CD4-positive, alpha-beta memory T cell (primary cell): ENCODE data around the gene ADRA2A. TPM values are rescaled to one million over a fixed set of nuclear protein-coding genes. Genes with fewer than 3 reads are reported as not detected.

Experiments
- CTCF ChIA-PET: fragments of 350-600 bp; sonication (Branson Sonifier 250); formaldehyde crosslinking; loops from one replicate; lab custom pipeline; 2021; ENCODE audit warnings: inconsistent platforms; ENCODE audit not compliant: partially characterized antibody; lab: Charles Lee
- POLR2A ChIA-PET: fragments of 350-600 bp; sonication (Branson Sonifier 250); formaldehyde crosslinking; loops from one replicate; lab custom pipeline; 2021; ENCODE audit not compliant: partially characterized antibody; lab: Charles Lee
- DNase-seq, 5 donors: peaks; one replicate each; pipeline versions ENCODE4 v3.0.0 to v3.0.0-alpha.2; 2020 to 2022; ENCODE audit warnings: mixed read lengths in 1 of 5
- H3K27ac ChIP-seq: one replicate; pipeline ENCODE4 v1.7.0; 2013; ENCODE audit warnings: low read depth, low read length
- H3K27me3 ChIP-seq: 2 replicates; pipeline ENCODE4 v1.7.0; 2013; ENCODE audit warnings: mild to moderate bottlenecking, low read length, moderate library complexity; ENCODE audit not compliant: insufficient read depth
- H3K36me3 ChIP-seq: 2 replicates; pipeline ENCODE4 v1.7.0; 2013; ENCODE audit warnings: mild to moderate bottlenecking, low read length, moderate library complexity; ENCODE audit not compliant: insufficient read depth
- H3K4me1 ChIP-seq: 2 replicates; pipeline ENCODE4 v1.7.0; 2013; ENCODE audit warnings: mild to moderate bottlenecking, low read length, moderate library complexity; ENCODE audit not compliant: insufficient read depth
- H3K4me3 ChIP-seq, 2 donors: one replicate each; pipeline ENCODE4 v1.7.0; 2013; ENCODE audit warnings: low read length in 2 of 2, mild to moderate bottlenecking in 1 of 2
- H3K9me3 ChIP-seq, 2 donors: one replicate each; pipeline ENCODE4 v1.7.0; 2013; ENCODE audit warnings: low read length in 2 of 2, control low read depth in 1 of 2; ENCODE audit not compliant: control insufficient read depth in 1 of 2
- H3K27ac Mint-ChIP-seq, 7 donors: one replicate each; pipeline ENCODE4 v1.8.0; 2020 to 2021; ENCODE audit warnings: mixed read lengths in 7 of 7, mild to moderate bottlenecking in 6 of 7, inconsistent platforms in 3 of 7, moderate library complexity in 3 of 7
- H3K27me3 Mint-ChIP-seq, 2 donors: one replicate each; pipeline ENCODE4 v1.8.0; 2020 to 2021; ENCODE audit warnings: mixed read lengths in 2 of 2
- H3K36me3 Mint-ChIP-seq, 2 donors: one replicate each; pipeline ENCODE4 v1.8.0; 2020 to 2021; ENCODE audit warnings: mixed read lengths in 2 of 2, inconsistent platforms in 1 of 2, mild to moderate bottlenecking in 1 of 2
- H3K4me1 Mint-ChIP-seq, 4 donors: one replicate each; pipeline ENCODE4 v1.8.0; 2020 to 2021; ENCODE audit warnings: mixed read lengths in 4 of 4, mild to moderate bottlenecking in 1 of 4
- H3K4me3 Mint-ChIP-seq, 8 donors: one replicate each; pipeline ENCODE4 v1.8.0; 2020 to 2021; ENCODE audit warnings: mixed read lengths in 8 of 8, mild to moderate bottlenecking in 7 of 8, moderate library complexity in 6 of 8, inconsistent platforms in 3 of 8
- H3K9me3 Mint-ChIP-seq, 8 donors: one replicate each; pipeline ENCODE4 v1.8.0; 2020 to 2021; ENCODE audit warnings: mixed read lengths in 8 of 8, mild to moderate bottlenecking in 5 of 8, inconsistent platforms in 3 of 8, moderate library complexity in 1 of 8
- intact Hi-C: fragments of 100-400 bp; cut with micrococcal nuclease; formaldehyde crosslinking; loops from one replicate; pipeline ENCODE4 v1.15.1; 2023
- polyA plus RNA-seq, 2 donors: library from polyadenylated mRNA; unstranded; fragments of 300-500 nt; fragmentation: Illumina TruSeq; gene quantifications; one replicate each; pipeline ENCODE4 v1.2.3, GENCODE V29; 2021
- total RNA-seq, 2 experiments: library from RNA; stranded (reverse); gene quantifications; one replicate each; pipeline ENCODE4 v1.2.3, GENCODE V29; 2021

Gene ADRA2A
- total and polyA plus RNA-seq, 4 experiments from 2014 or later = not detected

- no peak overlapping the region for H3K4me3 Mint-ChIP-seq
- Histone ChIP-seq H3K9me3 (no peaks in the 10 kb centered on the region), H3K4me3 (no peak overlapping the region), H3K4me1 (no peaks in the 10 kb centered on the region), H3K36me3 (no peaks in the 10 kb centered on the region), H3K27ac (no peak overlapping the region), H3K27me3 (no peaks in the 10 kb centered on the region)
- peaks cover 0 to 7% of the 10 kb centered on the region in 2 donors for H3K27me3 Mint-ChIP-seq
- DNase-seq = no peak
- H3K27ac Mint-ChIP-seq = no peak overlapping the region
- intact Hi-C loops = no loop called here
- H3K36me3 Mint-ChIP-seq = no peaks in the 10 kb centered on the region
- peaks cover 0 to 3% (median 0%) of the 10 kb centered on the region in 8 donors for H3K9me3 Mint-ChIP-seq
- ChIA-PET CTCF (interaction anchor here (2.0 kb wide), 1 partner anchor 27 kb away, joined by 4 read pairs; no protein-coding TSS in a partner anchor), POLR2A (no interaction called here)
- H3K4me1 Mint-ChIP-seq = peaks cover 2 to 19% (median 16%) of the 10 kb centered on the region in 4 donors
Observed at GRCh38 chr10:111110771-111111170, 33.9 kb downstream of the ADRA2A start.

- H3K36me3 Mint-ChIP-seq = no peaks in the 10 kb centered on the region
- Histone ChIP-seq H3K9me3 (no peaks in the 10 kb centered on the region), H3K36me3 (no peaks in the 10 kb centered on the region), H3K4me3 (no peak overlapping the region), H3K4me1 (no peaks in the 10 kb centered on the region), H3K27me3 (no peaks in the 10 kb centered on the region), H3K27ac (no peak overlapping the region)
- ChIA-PET POLR2A (no interaction called here), CTCF (no interaction called here)
- no peak for DNase-seq
- intact Hi-C loops = no loop called here
- peaks cover 2 to 19% (median 16%) of the 10 kb centered on the region in 4 donors for H3K4me1 Mint-ChIP-seq
- H3K9me3 Mint-ChIP-seq = peaks cover 0 to 3% (median 0%) of the 10 kb centered on the region in 8 donors
- peak overlapping the region in 1 of 7 donors; percentile 70 for H3K27ac Mint-ChIP-seq
- peak overlapping the region in 2 of 8 donors; percentile 6 to 10 for H3K4me3 Mint-ChIP-seq
- peaks cover 0 to 5% of the 10 kb centered on the region in 2 donors for H3K27me3 Mint-ChIP-seq
Observed at GRCh38 chr10:111112333-111112732, 35.5 kb downstream of the ADRA2A start.

- H3K27me3 Mint-ChIP-seq = peaks cover 0 to under 1% of the 10 kb centered on the region in 2 donors
- peaks cover 2 to 19% (median 16%) of the 10 kb centered on the region in 4 donors for H3K4me1 Mint-ChIP-seq
- POLR2A ChIA-PET = no interaction called here
- H3K36me3 Mint-ChIP-seq = no peaks in the 10 kb centered on the region
- no peak overlapping the region for H3K4me3 ChIP-seq
- H3K27me3 ChIP-seq = no peaks in the 10 kb centered on the region
- CTCF ChIA-PET = no interaction called here
- H3K4me1 ChIP-seq = no peaks in the 10 kb centered on the region
- intact Hi-C loops = no loop called here
- no peak overlapping the region for H3K27ac Mint-ChIP-seq
- peaks cover 0 to 3% (median 0%) of the 10 kb centered on the region in 8 donors for H3K9me3 Mint-ChIP-seq
- H3K36me3 ChIP-seq = no peaks in the 10 kb centered on the region
- DNase-seq = no peak
- no peak overlapping the region for H3K4me3 Mint-ChIP-seq
- no peak overlapping the region for H3K27ac ChIP-seq
- H3K9me3 ChIP-seq = no peaks in the 10 kb centered on the region
Observed at GRCh38 chr10:111113238-111113960, 36.6 kb downstream of the ADRA2A start.

DNA sequence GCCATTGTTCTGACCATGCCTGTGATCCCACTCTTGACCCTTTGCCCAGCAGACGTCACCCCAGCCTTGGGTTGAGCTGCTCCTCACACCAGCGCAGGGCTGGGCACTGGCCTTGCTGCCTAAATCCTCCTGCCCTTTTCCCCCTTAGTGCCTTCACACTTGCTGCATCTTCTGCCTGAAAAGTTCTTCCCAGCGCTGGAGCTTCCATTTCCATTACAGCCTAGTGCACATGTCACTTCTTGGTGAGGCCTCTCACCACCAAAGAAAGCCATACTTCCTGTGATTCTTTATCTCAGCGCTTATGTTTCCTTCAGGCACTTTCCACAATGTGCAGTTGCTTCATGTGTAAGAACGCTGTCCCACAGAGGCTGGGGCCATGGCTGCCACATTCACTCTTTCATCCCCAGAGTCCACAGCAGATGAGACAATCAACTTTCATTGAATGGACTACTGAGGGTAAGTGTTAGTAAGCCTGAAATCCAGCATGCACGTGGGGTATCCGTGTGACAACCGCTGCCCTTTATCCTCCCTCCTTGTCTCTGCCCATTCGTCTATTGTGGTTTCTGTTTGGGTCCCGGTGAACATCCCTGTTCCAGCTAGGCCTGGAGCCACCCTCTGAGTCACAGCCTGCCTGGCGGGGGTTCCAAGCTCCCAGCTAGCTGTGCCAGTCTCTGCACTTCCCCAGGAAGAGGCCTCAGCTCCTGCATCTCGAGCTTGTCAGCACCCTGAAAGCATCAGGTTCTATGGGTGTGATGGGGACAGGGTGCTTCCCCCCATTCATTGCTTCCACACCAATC lies 37.3 kb downstream of the ADRA2A start:
- Histone ChIP-seq H3K4me1 (no peaks in the 10 kb centered on the region), H3K9me3 (no peaks in the 10 kb centered on the region), H3K36me3 (no peaks in the 10 kb centered on the region), H3K4me3 (no peak overlapping the region), H3K27ac (no peak overlapping the region), H3K27me3 (no peaks in the 10 kb centered on the region)
- CTCF ChIA-PET = no interaction called here
- DNase-seq = no peak
- peak overlapping the region in 2 of 7 donors; percentile 2 to 70 for H3K27ac Mint-ChIP-seq
- H3K4me3 Mint-ChIP-seq = no peak overlapping the region
- intact Hi-C loops = no loop called here
- H3K9me3 Mint-ChIP-seq = peaks cover 0 to 3% (median 0%) of the 10 kb centered on the region in 8 donors
- H3K4me1 Mint-ChIP-seq = peaks cover 2 to 19% (median 16%) of the 10 kb centered on the region in 4 donors
- POLR2A ChIA-PET = no interaction called here
- no peaks in the 10 kb centered on the region for H3K27me3 Mint-ChIP-seq
- H3K36me3 Mint-ChIP-seq = no peaks in the 10 kb centered on the region

GRCh38 chr10:111114758-111115500 lies 38.1 kb downstream of the ADRA2A start:
- no peaks in the 10 kb centered on the region for H3K4me1 ChIP-seq
- H3K4me3 ChIP-seq = no peak overlapping the region
- CTCF ChIA-PET = no interaction called here
- H3K4me3 Mint-ChIP-seq = peak overlapping the region in 1 of 8 donors; percentile 55
- H3K27ac Mint-ChIP-seq = peak overlapping the region in 1 of 7 donors; percentile 70
- H3K9me3 ChIP-seq = no peaks in the 10 kb centered on the region
- no peaks in the 10 kb centered on the region for H3K36me3 ChIP-seq
- DNase-seq = no peak
- no peaks in the 10 kb centered on the region for H3K27me3 Mint-ChIP-seq
- H3K9me3 Mint-ChIP-seq = peaks cover 0 to 3% (median 0%) of the 10 kb centered on the region in 8 donors
- H3K27me3 ChIP-seq = no peaks in the 10 kb centered on the region
- intact Hi-C loops = no loop called here
- H3K4me1 Mint-ChIP-seq = peaks cover 2 to 19% (median 16%) of the 10 kb centered on the region in 4 donors
- POLR2A ChIA-PET = no interaction called here
- H3K27ac ChIP-seq = no peak overlapping the region
- no peaks in the 10 kb centered on the region for H3K36me3 Mint-ChIP-seq

DNA sequence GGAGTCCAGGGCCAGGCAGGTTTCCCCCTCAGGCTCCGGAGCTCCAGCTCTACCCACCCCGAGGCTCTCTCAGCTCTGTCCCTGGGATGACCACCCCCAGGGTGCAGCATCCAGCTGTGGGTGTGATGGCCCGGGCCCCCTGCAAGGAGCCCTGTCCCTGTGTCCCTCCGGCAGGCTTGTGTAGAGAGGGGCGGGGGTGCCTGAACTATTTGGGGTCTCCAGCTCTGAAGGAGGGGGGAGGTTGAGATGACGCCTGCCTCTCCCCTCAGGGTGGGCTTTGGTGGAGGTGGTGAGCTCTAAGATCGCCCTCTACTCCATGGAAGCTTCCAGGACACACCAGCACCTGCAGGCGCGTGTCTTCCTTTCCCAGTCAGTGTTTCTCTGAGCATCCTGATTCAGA lies 39.4 kb downstream of the ADRA2A start:
- no peaks in the 10 kb centered on the region for H3K4me1 ChIP-seq
- H3K9me3 ChIP-seq = no peaks in the 10 kb centered on the region
- ChIA-PET CTCF (no interaction called here), POLR2A (no interaction called here)
- H3K36me3 ChIP-seq = no peaks in the 10 kb centered on the region
- H3K9me3 Mint-ChIP-seq = peaks cover 0 to 3% (median 0%) of the 10 kb centered on the region in 8 donors
- no peak for DNase-seq
- no peaks in the 10 kb centered on the region for H3K36me3 Mint-ChIP-seq
- H3K27ac ChIP-seq = no peak overlapping the region
- H3K4me3 Mint-ChIP-seq = no peak overlapping the region
- intact Hi-C loops = no loop called here
- H3K27me3 Mint-ChIP-seq = no peaks in the 10 kb centered on the region
- no peak overlapping the region for H3K4me3 ChIP-seq
- no peaks in the 10 kb centered on the region for H3K27me3 ChIP-seq
- H3K27ac Mint-ChIP-seq = no peak overlapping the region
- peaks cover 2 to 19% (median 16%) of the 10 kb centered on the region in 4 donors for H3K4me1 Mint-ChIP-seq
